HEK293 (cell line): ENCODE results near the gene CYP2E1.

Experiments
- ATF2 ChIP-seq: fragments of 450-650 bp; formaldehyde crosslinking; IDR thresholded peaks from 2 replicates; pipeline ENCODE4 v1.5.1; 2016; ENCODE audit warnings: missing biosample characterization, missing genetic modification characterization, low read depth
- GLI4 ChIP-seq: fragments of 450-650 bp; formaldehyde crosslinking; IDR thresholded peaks from 2 replicates; pipeline ENCODE4 v1.5.1; 2016; ENCODE audit warnings: missing biosample characterization, missing genetic modification characterization
- MEIS1 ChIP-seq: sonication (generic); formaldehyde crosslinking; IDR thresholded peaks from 2 replicates; pipeline ENCODE4 v1.8.1; 2022; ENCODE audit warnings: missing genetic modification reagents, mild to moderate bottlenecking, borderline replicate concordance
- SP3 ChIP-seq: fragments of 450-650 bp; formaldehyde crosslinking; IDR thresholded peaks from 2 replicates; pipeline ENCODE4 v1.5.1; 2016; ENCODE audit warnings: missing biosample characterization, missing genetic modification characterization
- ZBTB6 ChIP-seq: fragments of 450-650 bp; formaldehyde crosslinking; IDR thresholded peaks from 2 replicates; pipeline ENCODE4 v1.5.1; 2017; ENCODE audit warnings: missing biosample characterization, missing genetic modification characterization
- ZBTB8A ChIP-seq: fragments of 450-650 bp; formaldehyde crosslinking; IDR thresholded peaks from 2 replicates; pipeline ENCODE4 v1.5.1; 2016; ENCODE audit warnings: missing biosample characterization, missing genetic modification characterization
- ZNF140 ChIP-seq: fragments of 450-650 bp; formaldehyde crosslinking; IDR thresholded peaks from 2 replicates; pipeline ENCODE4 v1.5.1; 2016; ENCODE audit warnings: missing biosample characterization, missing genetic modification characterization
- ZNF302 ChIP-seq: fragments of 450-650 bp; formaldehyde crosslinking; IDR thresholded peaks from 2 replicates; pipeline ENCODE4 v1.5.1; 2016; ENCODE audit warnings: missing biosample characterization, missing genetic modification characterization, low read depth
- ZNF335 ChIP-seq: fragments of 450-650 bp; formaldehyde crosslinking; conservative IDR thresholded peaks from 2 replicates; pipeline ENCODE4 v1.5.1; 2016; ENCODE audit warnings: missing biosample characterization, missing genetic modification characterization
- ZNF362 ChIP-seq: fragments of 450-650 bp; formaldehyde crosslinking; IDR thresholded peaks from 2 replicates; pipeline ENCODE4 v1.5.1; 2016; ENCODE audit warnings: missing biosample characterization, missing genetic modification characterization
- ZNF518A ChIP-seq: fragments of 450-650 bp; formaldehyde crosslinking; conservative IDR thresholded peaks from 2 replicates; pipeline ENCODE4 v1.5.1; 2016; ENCODE audit warnings: low read depth, missing biosample characterization, missing genetic modification characterization
- ZNF623 ChIP-seq: fragments of 450-650 bp; formaldehyde crosslinking; IDR thresholded peaks from 2 replicates; pipeline ENCODE4 v1.5.1; 2016; ENCODE audit warnings: missing biosample characterization, missing genetic modification characterization
- ZNF654 ChIP-seq: fragments of 450-650 bp; formaldehyde crosslinking; IDR thresholded peaks from 2 replicates; pipeline ENCODE4 v1.5.1; 2016; ENCODE audit warnings: low read depth, missing biosample characterization, missing genetic modification characterization
- ZNF664 ChIP-seq: fragments of 450-650 bp; formaldehyde crosslinking; IDR thresholded peaks from 2 replicates; pipeline ENCODE4 v1.5.1; 2016; ENCODE audit warnings: missing biosample characterization, missing genetic modification characterization
- ZNF677 ChIP-seq: fragments of 450-650 bp; IDR thresholded peaks from 2 replicates; pipeline ENCODE4 v1.5.0; 2018; ENCODE audit warnings: missing biosample characterization, mild to moderate bottlenecking, missing genetic modification characterization, moderate library complexity
- ZNF777 ChIP-seq: fragments of 450-650 bp; formaldehyde crosslinking; IDR thresholded peaks from 2 replicates; pipeline ENCODE4 v1.5.1; 2017; ENCODE audit warnings: missing biosample characterization, missing genetic modification characterization, borderline replicate concordance
- ZNF843 ChIP-seq: fragments of 450-650 bp; formaldehyde crosslinking; IDR thresholded peaks from 2 replicates; pipeline ENCODE4 v1.5.1; 2016; ENCODE audit warnings: missing biosample characterization, missing genetic modification characterization
- ZSCAN30 ChIP-seq: fragments of 450-650 bp; IDR thresholded peaks from 2 replicates; pipeline ENCODE4 v1.5.1; 2018; ENCODE audit warnings: missing biosample characterization, mild to moderate bottlenecking, missing genetic modification characterization, moderate library complexity
- TF ChIP-seq, protein P1 (sequence below): fragments of 450-650 bp; formaldehyde crosslinking; optimal IDR thresholded peaks from 2 replicates; pipeline ENCODE3; 2016; ENCODE audit warnings: missing biosample characterization, mild to moderate bottlenecking, missing genetic modification characterization
- TF ChIP-seq, protein P2 (sequence below): fragments of 450-650 bp; formaldehyde crosslinking; IDR thresholded peaks from 2 replicates; pipeline ENCODE4 v1.5.1; 2016; ENCODE audit warnings: missing biosample characterization, missing genetic modification characterization, borderline replicate concordance
- TF ChIP-seq, protein P3 (sequence below): fragments of 450-650 bp; formaldehyde crosslinking; IDR thresholded peaks from 2 replicates; pipeline ENCODE4 v1.5.1; 2017; ENCODE audit warnings: missing biosample characterization, missing genetic modification characterization
- TF ChIP-seq, protein P4 (sequence below): fragments of 450-650 bp; formaldehyde crosslinking; IDR thresholded peaks from 2 replicates; pipeline ENCODE4 v1.5.1; 2016; ENCODE audit warnings: missing biosample characterization, missing genetic modification characterization
- TF ChIP-seq, protein P5 (sequence below): fragments of 450-650 bp; formaldehyde crosslinking; IDR thresholded peaks from 2 replicates; pipeline ENCODE4 v1.5.1; 2016; ENCODE audit warnings: missing biosample characterization, missing genetic modification characterization

Gene CYP2E1

GRCh38 chr10:133520193-133520738, 6.9 kb upstream of the CYP2E1 start (continued):
- TF ChIP-seq, protein P1, sequence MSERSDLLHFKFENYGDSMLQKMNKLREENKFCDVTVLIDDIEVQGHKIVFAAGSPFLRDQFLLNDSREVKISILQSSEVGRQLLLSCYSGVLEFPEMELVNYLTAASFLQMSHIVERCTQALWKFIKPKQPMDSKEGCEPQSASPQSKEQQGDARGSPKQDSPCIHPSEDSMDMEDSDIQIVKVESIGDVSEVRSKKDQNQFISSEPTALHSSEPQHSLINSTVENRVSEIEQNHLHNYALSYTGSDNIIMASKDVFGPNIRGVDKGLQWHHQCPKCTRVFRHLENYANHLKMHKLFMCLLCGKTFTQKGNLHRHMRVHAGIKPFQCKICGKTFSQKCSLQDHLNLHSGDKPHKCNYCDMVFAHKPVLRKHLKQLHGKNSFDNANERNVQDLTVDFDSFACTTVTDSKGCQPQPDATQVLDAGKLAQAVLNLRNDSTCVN (tag by site-specific recombination), result peak; percentile 40
- TF ChIP-seq ZNF654, result peak; percentile 31
- TF ChIP-seq ZBTB6 (tag by site-specific recombination), result peak; percentile 48; the same call in 1 of the 2 replicates
- TF ChIP-seq, protein P2, sequence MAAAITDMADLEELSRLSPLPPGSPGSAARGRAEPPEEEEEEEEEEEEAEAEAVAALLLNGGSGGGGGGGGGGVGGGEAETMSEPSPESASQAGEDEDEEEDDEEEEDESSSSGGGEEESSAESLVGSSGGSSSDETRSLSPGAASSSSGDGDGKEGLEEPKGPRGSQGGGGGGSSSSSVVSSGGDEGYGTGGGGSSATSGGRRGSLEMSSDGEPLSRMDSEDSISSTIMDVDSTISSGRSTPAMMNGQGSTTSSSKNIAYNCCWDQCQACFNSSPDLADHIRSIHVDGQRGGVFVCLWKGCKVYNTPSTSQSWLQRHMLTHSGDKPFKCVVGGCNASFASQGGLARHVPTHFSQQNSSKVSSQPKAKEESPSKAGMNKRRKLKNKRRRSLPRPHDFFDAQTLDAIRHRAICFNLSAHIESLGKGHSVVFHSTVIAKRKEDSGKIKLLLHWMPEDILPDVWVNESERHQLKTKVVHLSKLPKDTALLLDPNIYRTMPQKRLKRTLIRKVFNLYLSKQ (tag by site-specific recombination), result no peak
- no peak for TF ChIP-seq ZNF623
- no peak for TF ChIP-seq MEIS1 (CRISPR knock-in tag)
- TF ChIP-seq ZNF777, result 0 out of 2 replicates have a peak, but pooled peaks have one; percentile 34
- no peak for TF ChIP-seq ZNF843
- no peak for TF ChIP-seq ZNF677 (tag by site-specific recombination)
- peak; percentile 75 for TF ChIP-seq ZNF335
- TF ChIP-seq, protein P3, sequence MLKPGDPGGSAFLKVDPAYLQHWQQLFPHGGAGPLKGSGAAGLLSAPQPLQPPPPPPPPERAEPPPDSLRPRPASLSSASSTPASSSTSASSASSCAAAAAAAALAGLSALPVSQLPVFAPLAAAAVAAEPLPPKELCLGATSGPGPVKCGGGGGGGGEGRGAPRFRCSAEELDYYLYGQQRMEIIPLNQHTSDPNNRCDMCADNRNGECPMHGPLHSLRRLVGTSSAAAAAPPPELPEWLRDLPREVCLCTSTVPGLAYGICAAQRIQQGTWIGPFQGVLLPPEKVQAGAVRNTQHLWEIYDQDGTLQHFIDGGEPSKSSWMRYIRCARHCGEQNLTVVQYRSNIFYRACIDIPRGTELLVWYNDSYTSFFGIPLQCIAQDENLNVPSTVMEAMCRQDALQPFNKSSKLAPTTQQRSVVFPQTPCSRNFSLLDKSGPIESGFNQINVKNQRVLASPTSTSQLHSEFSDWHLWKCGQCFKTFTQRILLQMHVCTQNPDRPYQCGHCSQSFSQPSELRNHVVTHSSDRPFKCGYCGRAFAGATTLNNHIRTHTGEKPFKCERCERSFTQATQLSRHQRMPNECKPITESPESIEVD, result no peak
- TF ChIP-seq ZNF140 (tag by site-specific recombination), result no peak
- TF ChIP-seq, protein P4, sequence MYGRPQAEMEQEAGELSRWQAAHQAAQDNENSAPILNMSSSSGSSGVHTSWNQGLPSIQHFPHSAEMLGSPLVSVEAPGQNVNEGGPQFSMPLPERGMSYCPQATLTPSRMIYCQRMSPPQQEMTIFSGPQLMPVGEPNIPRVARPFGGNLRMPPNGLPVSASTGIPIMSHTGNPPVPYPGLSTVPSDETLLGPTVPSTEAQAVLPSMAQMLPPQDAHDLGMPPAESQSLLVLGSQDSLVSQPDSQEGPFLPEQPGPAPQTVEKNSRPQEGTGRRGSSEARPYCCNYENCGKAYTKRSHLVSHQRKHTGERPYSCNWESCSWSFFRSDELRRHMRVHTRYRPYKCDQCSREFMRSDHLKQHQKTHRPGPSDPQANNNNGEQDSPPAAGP, result peak; percentile 51; the same call in 1 of the 2 replicates
- TF ChIP-seq, protein P5, sequence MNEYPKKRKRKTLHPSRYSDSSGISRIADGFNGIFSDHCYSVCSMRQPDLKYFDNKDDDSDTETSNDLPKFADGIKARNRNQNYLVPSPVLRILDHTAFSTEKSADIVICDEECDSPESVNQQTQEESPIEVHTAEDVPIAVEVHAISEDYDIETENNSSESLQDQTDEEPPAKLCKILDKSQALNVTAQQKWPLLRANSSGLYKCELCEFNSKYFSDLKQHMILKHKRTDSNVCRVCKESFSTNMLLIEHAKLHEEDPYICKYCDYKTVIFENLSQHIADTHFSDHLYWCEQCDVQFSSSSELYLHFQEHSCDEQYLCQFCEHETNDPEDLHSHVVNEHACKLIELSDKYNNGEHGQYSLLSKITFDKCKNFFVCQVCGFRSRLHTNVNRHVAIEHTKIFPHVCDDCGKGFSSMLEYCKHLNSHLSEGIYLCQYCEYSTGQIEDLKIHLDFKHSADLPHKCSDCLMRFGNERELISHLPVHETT (tag by site-specific recombination), result no peak
- TF ChIP-seq SP3 (tag by site-specific recombination), result peak; percentile 30
- TF ChIP-seq ZBTB8A (tag by site-specific recombination), result peak; percentile 95
- TF ChIP-seq ZNF664 (tag by site-specific recombination), result no peak
- TF ChIP-seq ZNF362, result no peak
- TF ChIP-seq ZNF302, result no peak
- TF ChIP-seq GLI4 (tag by site-specific recombination), result no peak
- TF ChIP-seq ZSCAN30 (tag by site-specific recombination), result peak; percentile 94
- TF ChIP-seq ZNF518A, result peak; percentile 95
- no peak for TF ChIP-seq ATF2 (tag by site-specific recombination)
